Measurements from ENCODE around the gene BTN3A1.
"Not testable (repeated sequence)": the region's sequence is repeated elsewhere in the genome, so short reads cannot be mapped to it uniquely, and the experiment has no call there.

Gene BTN3A1

DNA sequence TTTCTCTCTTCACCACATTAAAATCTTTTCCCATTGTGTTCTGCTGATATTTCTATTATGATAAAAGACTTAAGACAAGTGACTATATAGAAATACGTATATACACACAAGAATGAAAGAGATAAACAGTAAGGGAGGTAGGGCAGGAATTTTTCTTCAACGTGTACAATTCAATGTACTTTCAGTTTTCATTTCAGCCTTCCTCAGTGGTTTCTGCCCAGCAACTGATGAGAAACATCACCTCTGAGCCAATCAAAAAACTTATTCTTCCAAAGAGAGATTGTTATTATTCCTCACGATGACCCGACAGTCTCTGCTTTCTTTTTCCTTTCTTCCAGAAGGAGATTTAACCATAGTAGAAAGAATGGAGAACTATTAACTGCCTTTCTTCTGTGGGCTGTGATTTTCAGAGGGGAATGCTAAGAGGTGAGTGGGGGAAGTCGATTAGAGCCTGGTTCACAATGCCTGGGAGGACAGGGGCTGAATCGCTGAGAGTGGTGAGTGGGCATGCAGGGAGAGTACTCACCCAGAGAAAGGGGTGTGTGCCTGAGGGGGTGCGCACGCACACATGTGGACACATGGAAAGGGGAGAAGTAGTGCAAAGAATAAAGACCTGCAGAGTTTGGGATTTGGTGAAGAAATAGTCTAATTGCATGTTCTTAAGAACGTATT, at the start of gene BTN3A1:
BTN3A1 (plus strand) TSS at position 289 of the 672 bp plus-strand sequence. CDS start 3,289 bp downstream, outside the sequence.
- H3K36me3 ChIP-seq (ENCODE audit: control insufficient read depth, insufficient read depth, low read length) = no peaks in the 10 kb centered on the region
- no peaks in the 10 kb centered on the region for H3K9me3 ChIP-seq (ENCODE audit: control insufficient read depth, insufficient read depth, low read length)
- peak within 1 kb of the TSS; percentile 77 for H3K9ac ChIP-seq (ENCODE audit: low read depth, low read length)
- H3K4me3 ChIP-seq (ENCODE audit: low read depth, low read length) = peak within 1 kb of the TSS; percentile 84
- peak within 1 kb of the TSS; percentile 42 for H3K27ac ChIP-seq (ENCODE audit: low read depth, low read length)
- H3K27me3 ChIP-seq (ENCODE audit: control insufficient read depth, insufficient read depth, low read length) = no peaks in the 10 kb centered on the region
- peaks cover 18% of the 10 kb centered on the region; the same call in 1 of the 2 replicates for H3K4me1 ChIP-seq (ENCODE audit: control insufficient read depth, insufficient read depth, low read length)

DNA sequence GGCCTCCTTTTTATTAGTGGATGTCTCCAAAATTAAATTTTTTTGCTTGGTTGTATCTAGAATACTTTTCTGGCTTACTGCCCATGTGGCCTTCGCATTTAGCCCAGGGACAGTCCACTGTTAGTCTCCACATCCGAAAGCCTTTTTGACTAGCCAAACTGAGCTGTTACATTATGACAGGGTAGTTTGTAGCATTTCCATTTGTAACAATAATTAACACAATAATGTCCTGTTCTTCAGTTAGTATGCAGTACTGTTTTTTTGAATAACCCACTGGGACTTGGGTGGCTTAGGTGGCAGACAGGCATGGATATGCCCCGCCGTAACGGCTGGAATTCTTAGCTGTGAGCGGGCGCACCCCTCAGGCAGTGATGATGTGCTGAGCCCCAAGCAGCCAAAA, 49.8 kb upstream of the BTN3A1 start:
- no peaks in the 10 kb centered on the region for H3K27me3 ChIP-seq (ENCODE audit: control insufficient read depth, insufficient read depth, low read length)
- no peaks in the 10 kb centered on the region for H3K36me3 ChIP-seq (ENCODE audit: control insufficient read depth, insufficient read depth, low read length)
- H3K9me3 ChIP-seq (ENCODE audit: control insufficient read depth, insufficient read depth, low read length) = no peaks in the 10 kb centered on the region
- H3K27ac ChIP-seq (ENCODE audit: low read depth, low read length) = no peak overlapping the region
- peaks cover 14% of the 10 kb centered on the region for H3K4me1 ChIP-seq (ENCODE audit: control insufficient read depth, insufficient read depth, low read length)
- H3K9ac ChIP-seq (ENCODE audit: low read depth, low read length) = no peak overlapping the region
- H3K4me3 ChIP-seq (ENCODE audit: low read depth, low read length) = no peak overlapping the region

- Histone ChIP-seq H3K27me3 (ENCODE audit: control insufficient read depth, insufficient read depth, low read length) (no peaks in the 10 kb centered on the region), H3K4me1 (ENCODE audit: control insufficient read depth, insufficient read depth, low read length) (peaks cover 8% of the 10 kb centered on the region)
These were observed 47.9 kb upstream of the BTN3A1 start for GRCh38 chr6:26354162-26354561.

DNA sequence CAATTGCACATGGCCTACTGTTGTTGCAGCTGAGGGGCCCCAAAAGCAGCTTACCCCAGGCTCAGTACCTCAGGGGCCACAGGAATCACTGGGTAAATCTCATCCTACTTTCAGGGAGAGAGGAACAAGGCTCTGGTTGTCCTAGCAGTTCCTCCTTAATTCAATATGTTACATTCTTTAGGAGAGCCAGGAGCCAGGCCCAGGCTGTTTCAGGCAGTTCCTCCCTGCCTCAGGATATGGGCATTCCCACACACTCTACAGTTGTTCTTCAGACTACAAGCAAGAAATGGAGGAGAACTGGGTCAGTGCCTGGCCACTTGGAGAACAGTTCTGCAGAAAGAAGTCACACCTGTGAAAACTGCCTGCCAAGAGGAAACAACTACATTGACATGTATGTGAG, 46.7 kb upstream of the BTN3A1 start:
- no peak overlapping the region for H3K9ac ChIP-seq (ENCODE audit: low read depth, low read length)
- H3K27me3 ChIP-seq (ENCODE audit: control insufficient read depth, insufficient read depth, low read length) = no peaks in the 10 kb centered on the region
- H3K9me3 ChIP-seq (ENCODE audit: control insufficient read depth, insufficient read depth, low read length) = no peaks in the 10 kb centered on the region
- no peaks in the 10 kb centered on the region for H3K36me3 ChIP-seq (ENCODE audit: control insufficient read depth, insufficient read depth, low read length)
- no peak overlapping the region for H3K27ac ChIP-seq (ENCODE audit: low read depth, low read length)
- peaks cover 8% of the 10 kb centered on the region for H3K4me1 ChIP-seq (ENCODE audit: control insufficient read depth, insufficient read depth, low read length)
- H3K4me3 ChIP-seq (ENCODE audit: low read depth, low read length) = no peak overlapping the region

More at GRCh38 chr6:26354162-26354561, 47.9 kb upstream of the BTN3A1 start:
- H3K4me3 ChIP-seq (ENCODE audit: low read depth, low read length) = no peak overlapping the region
- H3K27ac ChIP-seq (ENCODE audit: low read depth, low read length) = no peak overlapping the region
- no peaks in the 10 kb centered on the region for H3K36me3 ChIP-seq (ENCODE audit: control insufficient read depth, insufficient read depth, low read length)
- H3K9ac ChIP-seq (ENCODE audit: low read depth, low read length) = no peak overlapping the region
- H3K9me3 ChIP-seq (ENCODE audit: control insufficient read depth, insufficient read depth, low read length) = no peaks in the 10 kb centered on the region

- not testable (repeated sequence) for H3K27me3 ChIP-seq (ENCODE audit: control insufficient read depth, insufficient read depth, low read length); H3K4me1 ChIP-seq (ENCODE audit: control insufficient read depth, insufficient read depth, low read length); H3K27ac ChIP-seq (ENCODE audit: low read depth, low read length); H3K36me3 ChIP-seq (ENCODE audit: control insufficient read depth, insufficient read depth, low read length); H3K9ac ChIP-seq (ENCODE audit: low read depth, low read length); H3K4me3 ChIP-seq (ENCODE audit: low read depth, low read length); H3K9me3 ChIP-seq (ENCODE audit: control insufficient read depth, insufficient read depth, low read length)
These were observed 44.5 kb upstream of the BTN3A1 start for GRCh38 chr6:26357543-26357942.

DNA sequence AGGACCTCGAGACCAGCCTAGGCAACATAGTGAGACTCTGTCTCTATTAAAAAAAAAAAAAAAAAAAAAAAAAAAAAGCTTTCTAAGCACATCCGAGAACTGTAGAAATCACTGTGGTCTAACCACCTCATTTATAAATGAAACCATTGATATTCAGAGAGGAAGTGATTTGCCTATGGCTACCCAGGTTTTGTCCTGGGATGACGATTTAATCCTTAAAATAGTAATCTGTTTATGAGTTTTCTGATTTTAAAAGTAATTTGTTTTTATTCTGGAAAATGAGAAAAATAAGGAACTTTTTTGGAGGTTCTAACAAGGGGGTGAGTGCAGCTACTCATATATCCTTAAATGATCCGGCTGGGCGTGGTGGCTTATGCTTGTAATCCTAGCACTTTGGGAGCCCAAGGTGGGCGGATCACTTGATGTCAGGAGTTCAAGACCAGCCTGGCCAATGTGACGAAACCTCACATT, 43.5 kb upstream of the BTN3A1 start:
- Histone ChIP-seq H3K9me3 (ENCODE audit: control insufficient read depth, insufficient read depth, low read length) (no peaks in the 10 kb centered on the region), H3K4me3 (ENCODE audit: low read depth, low read length) (no peak overlapping the region), H3K27me3 (ENCODE audit: control insufficient read depth, insufficient read depth, low read length) (no peaks in the 10 kb centered on the region), H3K36me3 (ENCODE audit: control insufficient read depth, insufficient read depth, low read length) (no peaks in the 10 kb centered on the region), H3K4me1 (ENCODE audit: control insufficient read depth, insufficient read depth, low read length) (peaks cover 8% of the 10 kb centered on the region; the same call in 1 of the 2 replicates), H3K27ac (ENCODE audit: low read depth, low read length) (no peak overlapping the region), H3K9ac (ENCODE audit: low read depth, low read length) (no peak overlapping the region)

GRCh38 chr6:26359765-26360164, 42.3 kb upstream of the BTN3A1 start:
- H3K9me3 ChIP-seq (ENCODE audit: control insufficient read depth, insufficient read depth, low read length) = no peaks in the 10 kb centered on the region
- no peaks in the 10 kb centered on the region for H3K36me3 ChIP-seq (ENCODE audit: control insufficient read depth, insufficient read depth, low read length)
- H3K27me3 ChIP-seq (ENCODE audit: control insufficient read depth, insufficient read depth, low read length) = no peaks in the 10 kb centered on the region
- H3K9ac ChIP-seq (ENCODE audit: low read depth, low read length) = no peak overlapping the region
- H3K27ac ChIP-seq (ENCODE audit: low read depth, low read length) = no peak overlapping the region
- peaks cover 8% of the 10 kb centered on the region; the same call in 1 of the 2 replicates for H3K4me1 ChIP-seq (ENCODE audit: control insufficient read depth, insufficient read depth, low read length)
- H3K4me3 ChIP-seq (ENCODE audit: low read depth, low read length) = no peak overlapping the region

- no peak overlapping the region for H3K27ac ChIP-seq (ENCODE audit: low read depth, low read length)
- no peaks in the 10 kb centered on the region for H3K9me3 ChIP-seq (ENCODE audit: control insufficient read depth, insufficient read depth, low read length)
- H3K27me3 ChIP-seq (ENCODE audit: control insufficient read depth, insufficient read depth, low read length) = no peaks in the 10 kb centered on the region
- H3K4me3 ChIP-seq (ENCODE audit: low read depth, low read length) = no peak overlapping the region
- H3K36me3 ChIP-seq (ENCODE audit: control insufficient read depth, insufficient read depth, low read length) = no peaks in the 10 kb centered on the region
- H3K4me1 ChIP-seq (ENCODE audit: control insufficient read depth, insufficient read depth, low read length) = peaks cover 7% of the 10 kb centered on the region; the same call in 1 of the 2 replicates
- H3K9ac ChIP-seq (ENCODE audit: low read depth, low read length) = no peak overlapping the region
These were observed 41.3 kb upstream of the BTN3A1 start for GRCh38 chr6:26360451-26361416.

GRCh38 chr6:26361544-26361943, 40.5 kb upstream of the BTN3A1 start:
- no peaks in the 10 kb centered on the region for H3K27me3 ChIP-seq (ENCODE audit: control insufficient read depth, insufficient read depth, low read length)
- no peaks in the 10 kb centered on the region for H3K9me3 ChIP-seq (ENCODE audit: control insufficient read depth, insufficient read depth, low read length)
- no peaks in the 10 kb centered on the region for H3K36me3 ChIP-seq (ENCODE audit: control insufficient read depth, insufficient read depth, low read length)
- no peak overlapping the region for H3K27ac ChIP-seq (ENCODE audit: low read depth, low read length)
- H3K9ac ChIP-seq (ENCODE audit: low read depth, low read length) = no peak overlapping the region
- H3K4me1 ChIP-seq (ENCODE audit: control insufficient read depth, insufficient read depth, low read length) = peaks cover 7% of the 10 kb centered on the region; the same call in 1 of the 2 replicates
- H3K4me3 ChIP-seq (ENCODE audit: low read depth, low read length) = no peak overlapping the region

GRCh38 chr6:26362093-26362835, 39.8 kb upstream of the BTN3A1 start:
- Histone ChIP-seq H3K27me3 (ENCODE audit: control insufficient read depth, insufficient read depth, low read length) (no peaks in the 10 kb centered on the region), H3K27ac (ENCODE audit: low read depth, low read length) (no peak overlapping the region), H3K9me3 (ENCODE audit: control insufficient read depth, insufficient read depth, low read length) (no peaks in the 10 kb centered on the region), H3K36me3 (ENCODE audit: control insufficient read depth, insufficient read depth, low read length) (no peaks in the 10 kb centered on the region), H3K4me3 (ENCODE audit: low read depth, low read length) (no peak overlapping the region), H3K9ac (ENCODE audit: low read depth, low read length) (no peak overlapping the region), H3K4me1 (ENCODE audit: control insufficient read depth, insufficient read depth, low read length) (peaks cover 7% of the 10 kb centered on the region; the same call in 1 of the 2 replicates)
